ENCODE measurements around the gene SSH3.

SSH3 gene

GRCh38 chr11:67345247-67345919 is 42.1 kb downstream of the SSH3 start:
- no peak for DNase-seq (ENCODE audit: low read depth in 2 of 2)

GRCh38 chr11:67345920-67346819 is 42.8 kb downstream of the SSH3 start:
- no peak for DNase-seq (ENCODE audit: low read depth in 2 of 2)

GRCh38 chr11:67347964-67348749 is 44.8 kb downstream of the SSH3 start:
- no peak for DNase-seq (ENCODE audit: low read depth in 2 of 2)

GRCh38 chr11:67349036-67349435 is 45.7 kb downstream of the SSH3 start:
- no peak for DNase-seq (ENCODE audit: low read depth in 2 of 2)

DNA sequence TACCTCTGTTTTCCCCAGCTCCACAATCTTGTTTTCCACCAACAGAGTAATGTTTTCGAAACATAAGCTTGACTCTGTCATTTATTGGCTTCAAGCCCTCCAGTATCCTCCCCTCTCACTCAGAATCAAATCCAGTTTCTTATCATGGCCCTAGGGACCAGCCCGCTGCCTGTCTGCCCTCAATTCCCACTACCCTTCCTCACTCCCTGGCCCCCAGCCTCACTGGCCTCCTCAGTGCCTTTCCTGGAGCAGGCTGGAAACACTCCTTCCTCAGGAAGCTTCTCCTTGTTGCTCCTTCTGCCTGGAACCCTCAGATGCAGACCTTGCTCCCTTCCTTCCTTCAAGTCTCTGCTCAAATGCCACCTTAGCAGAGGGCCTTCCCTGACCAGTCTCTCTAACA is 46.1 kb downstream of the SSH3 start:
- DNase-seq (ENCODE audit: low read depth in 2 of 2), result no peak

DNA sequence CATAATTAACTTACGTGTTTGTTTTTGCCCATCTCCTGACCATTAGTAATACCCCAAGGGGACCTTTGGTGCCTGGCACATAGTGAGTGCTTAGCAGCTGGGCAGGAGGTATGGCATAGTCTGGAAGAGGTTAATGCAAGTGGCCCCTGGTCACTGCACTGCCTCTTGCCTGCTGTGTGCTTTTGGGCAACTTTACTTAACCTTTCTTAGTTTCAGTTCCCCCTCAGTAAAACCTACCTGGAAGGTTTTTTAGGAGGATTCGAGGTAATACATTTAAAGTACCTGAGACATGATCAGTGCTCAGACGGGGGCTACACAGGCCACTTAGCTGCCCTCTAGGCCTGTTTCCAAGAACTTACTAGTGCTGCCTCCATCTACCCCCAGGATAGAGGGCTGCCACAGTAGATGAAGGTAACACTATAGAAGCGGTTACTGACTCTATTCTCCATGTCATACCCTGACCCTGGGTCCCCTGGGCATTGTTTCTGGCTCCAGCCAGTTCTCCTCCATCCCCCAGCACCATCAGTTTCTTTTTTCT is 46.7 kb downstream of the SSH3 start:
- DNase-seq (ENCODE audit: low read depth in 2 of 2), result no peak

DNA sequence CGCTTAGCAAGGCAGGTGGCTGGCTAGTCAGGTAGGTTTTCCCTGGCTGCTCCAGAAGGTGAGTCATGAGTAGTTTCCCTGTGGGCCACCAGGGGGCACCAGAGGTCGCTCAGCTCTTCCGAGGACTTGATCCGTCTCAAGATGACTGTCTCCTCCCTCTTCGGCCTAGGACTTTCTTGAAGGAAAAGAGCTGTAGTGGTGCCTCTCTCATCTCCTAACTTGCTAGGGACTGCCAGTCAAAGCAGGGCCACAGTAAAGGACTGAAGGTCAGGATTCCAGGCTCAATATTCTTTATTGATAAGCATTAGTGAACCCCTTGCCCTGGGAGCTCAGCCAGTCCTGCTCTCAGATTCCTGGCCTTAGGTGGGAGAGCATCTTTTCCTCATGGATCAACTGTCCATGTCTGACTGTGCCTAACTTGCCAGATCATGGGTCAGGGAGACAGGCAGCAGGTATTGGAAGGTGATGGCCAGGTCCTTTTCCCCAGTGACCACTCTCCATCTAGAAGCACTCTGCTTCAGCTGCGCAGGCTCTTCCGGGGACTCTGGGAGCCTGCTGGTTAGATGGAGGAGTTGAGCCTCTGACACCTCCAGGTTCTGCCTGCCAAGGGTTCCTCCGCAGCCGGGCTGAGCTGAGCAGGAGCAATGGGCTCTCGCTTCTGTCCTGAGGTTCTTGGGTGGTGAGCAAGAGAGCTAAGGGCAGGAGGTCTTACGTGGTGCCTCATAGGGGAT is 48.1 kb downstream of the SSH3 start:
- DNase-seq (ENCODE audit: low read depth in 2 of 2), result peak; percentile 37 to 48

- no peak for DNase-seq (ENCODE audit: low read depth in 2 of 2)
Observed at GRCh38 chr11:67352546-67353316, 49.4 kb downstream of the SSH3 start.

GRCh38 chr11:67353317-67354074 is 50.2 kb downstream of the SSH3 start, which contains the start of gene POLD4:
Gene POLD4, minus strand, starts transcription at chr11:67353546. Its CDS starts 147 bp downstream, at chr11:67353399.
- peak; percentile 87 to 97 for DNase-seq (ENCODE audit: low read depth in 2 of 2)

DNA sequence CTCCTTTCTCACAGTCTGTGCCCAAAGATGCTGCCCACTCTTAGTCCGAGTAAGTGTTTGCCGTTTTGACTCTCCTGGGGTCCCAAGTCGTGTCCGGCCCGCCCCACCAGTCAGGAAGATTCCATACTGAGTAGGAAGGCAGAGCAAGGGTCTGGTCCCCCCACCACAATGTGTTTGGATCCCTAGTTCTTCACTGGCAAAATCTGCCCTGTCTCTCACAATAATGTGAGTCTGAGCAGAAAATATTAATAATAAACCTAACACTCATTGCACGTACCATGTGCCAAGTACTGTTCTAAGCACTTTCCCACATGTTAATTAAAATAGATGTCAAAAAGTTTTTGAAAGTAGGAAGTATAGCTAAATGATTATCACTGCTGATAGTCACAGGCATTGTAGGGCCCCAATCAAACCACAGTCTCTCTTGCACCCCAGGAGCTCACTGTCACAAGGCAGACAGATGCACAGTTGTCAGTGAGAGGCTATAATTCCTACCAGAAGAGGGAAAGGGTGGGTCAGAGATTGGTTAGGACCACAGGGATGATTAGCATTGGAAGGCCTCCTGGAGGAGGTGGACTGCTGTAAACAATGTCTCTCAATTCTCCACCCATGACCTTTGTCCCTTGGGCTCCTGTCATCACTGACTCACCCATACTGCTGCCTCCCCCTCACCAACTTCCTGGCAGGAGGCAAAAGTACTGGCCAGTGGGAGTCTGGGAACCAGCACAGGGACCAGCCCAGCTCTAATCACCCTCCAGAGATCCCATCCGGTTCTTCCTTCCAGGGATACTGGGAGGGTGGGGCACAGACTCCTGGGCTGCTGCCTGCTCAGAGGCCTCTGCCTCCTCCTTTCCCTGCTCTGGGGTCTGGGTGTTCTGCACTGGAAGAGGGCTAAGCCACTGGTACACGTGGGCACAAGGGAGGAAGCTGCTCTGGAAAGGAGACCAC is 51.0 kb downstream of the SSH3 start:
- DNase-seq (ENCODE audit: low read depth in 2 of 2), result no peak

DNA sequence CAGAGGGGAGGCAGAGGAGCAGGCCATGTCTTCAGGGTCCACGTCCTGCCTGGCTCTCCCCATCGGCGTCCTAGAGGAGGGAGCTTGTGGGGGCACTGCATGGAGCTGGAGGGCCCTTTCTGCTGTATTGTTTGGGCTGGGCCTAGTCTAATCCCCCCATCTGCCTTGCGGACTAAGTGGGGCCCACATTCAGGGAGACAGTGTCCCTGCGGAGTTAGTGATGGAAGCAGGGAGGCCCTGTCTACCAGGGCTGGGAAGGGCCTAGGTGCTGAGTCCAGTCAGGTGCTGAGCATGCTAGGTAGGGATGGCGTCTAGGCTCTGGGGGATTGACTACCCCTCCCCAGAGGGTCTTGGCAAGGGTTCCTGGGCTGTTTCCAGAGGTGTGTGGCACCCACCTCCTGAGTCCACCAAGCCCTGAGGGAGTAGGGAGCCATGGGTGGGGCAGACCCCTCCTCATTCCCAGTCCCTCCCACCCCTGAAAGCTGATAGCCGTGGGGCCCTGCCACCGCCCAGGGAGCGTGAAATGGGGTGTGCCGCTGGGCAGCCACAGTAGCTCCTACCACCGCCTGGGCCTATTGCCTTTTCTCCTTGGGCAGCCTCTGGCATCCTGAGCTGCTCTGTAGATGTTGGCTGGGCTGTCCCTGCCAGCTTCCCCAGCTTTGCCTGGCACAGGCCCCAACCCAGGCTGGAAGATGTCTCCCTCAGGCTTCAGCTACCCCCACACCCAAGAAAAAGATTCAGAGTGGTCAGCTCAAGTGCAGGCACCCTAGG is 51.9 kb downstream of the SSH3 start:
- DNase-seq (ENCODE audit: low read depth in 2 of 2), result no peak

- no peak for DNase-seq (ENCODE audit: low read depth in 2 of 2)
Observed at GRCh38 chr11:67355794-67356386, 52.6 kb downstream of the SSH3 start.

GRCh38 chr11:67356387-67356863 is 53.1 kb downstream of the SSH3 start:
- DNase-seq (ENCODE audit: low read depth in 2 of 2), result no peak

- peak in 1 of 2 experiments; percentile 53 for DNase-seq (ENCODE audit: low read depth in 2 of 2)
Observed at GRCh38 chr11:67356864-67357561, 53.7 kb downstream of the SSH3 start.

DNA sequence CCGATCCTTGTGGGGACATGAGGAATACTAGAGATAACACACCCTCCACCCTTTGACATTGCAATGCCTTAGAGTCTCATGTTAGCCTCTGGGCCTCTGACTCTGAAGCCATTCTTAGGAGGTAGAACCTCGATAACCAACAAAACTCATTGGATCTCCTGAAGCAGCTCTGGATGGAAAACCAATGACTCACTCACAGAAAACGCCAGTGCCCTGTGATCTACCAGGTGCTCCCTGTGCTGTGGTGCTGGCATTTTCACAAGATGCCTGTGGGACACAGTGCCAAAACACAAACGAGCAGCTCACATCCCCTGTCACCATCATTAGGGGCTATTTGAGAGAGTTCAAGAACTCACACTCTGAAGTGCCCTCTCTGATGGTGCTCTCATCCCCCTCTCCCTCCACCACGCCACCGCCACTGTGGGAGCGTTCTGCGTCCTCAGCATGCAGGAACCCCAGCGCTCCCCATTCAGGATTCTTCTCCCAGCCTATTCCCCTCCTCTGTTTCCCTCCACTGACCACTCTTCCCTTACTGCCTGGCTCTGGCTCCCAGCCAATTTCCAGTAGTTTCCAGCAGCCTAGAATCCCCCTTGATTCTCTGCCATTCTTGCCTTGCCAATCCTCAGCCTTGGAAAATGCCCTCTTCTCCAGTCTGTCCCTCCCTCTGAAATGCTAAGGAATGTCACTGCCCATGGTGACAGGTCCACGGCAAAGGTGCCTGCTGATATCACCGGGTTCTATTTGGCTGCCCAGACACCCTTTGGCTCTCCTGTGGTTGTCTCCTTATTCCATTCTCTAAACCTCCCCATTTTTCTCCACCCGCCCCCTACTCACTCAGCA is 54.7 kb downstream of the SSH3 start:
- no peak for DNase-seq (ENCODE audit: low read depth in 2 of 2)

All from stimulated activated CD4-positive, alpha-beta T cell treated with anti-CD3 and anti-CD28 coated beads, Interleukin-12 subunit alpha, Interleukin-12 subunit beta, amount 100 ng/mL, for 24 hours (primary cell).